HG02973 (cell line): Measurements from ENCODE around the gene NF1.
A peak's percentile ranks its signal among the peaks of the same experiment; 100 is the strongest.
"Not testable (repeated sequence)": the region's sequence is repeated elsewhere in the genome, so short reads cannot be mapped to it uniquely, and the experiment has no call there.

Experiments used
- ATAC-seq: cut with Tn5 transposase; IDR thresholded peaks from one replicate; pipeline ENCODE4 v1.9.1; 2021; ENCODE audit warnings: moderate library complexity; ENCODE audit not compliant: unreplicated experiment

Gene NF1

DNA sequence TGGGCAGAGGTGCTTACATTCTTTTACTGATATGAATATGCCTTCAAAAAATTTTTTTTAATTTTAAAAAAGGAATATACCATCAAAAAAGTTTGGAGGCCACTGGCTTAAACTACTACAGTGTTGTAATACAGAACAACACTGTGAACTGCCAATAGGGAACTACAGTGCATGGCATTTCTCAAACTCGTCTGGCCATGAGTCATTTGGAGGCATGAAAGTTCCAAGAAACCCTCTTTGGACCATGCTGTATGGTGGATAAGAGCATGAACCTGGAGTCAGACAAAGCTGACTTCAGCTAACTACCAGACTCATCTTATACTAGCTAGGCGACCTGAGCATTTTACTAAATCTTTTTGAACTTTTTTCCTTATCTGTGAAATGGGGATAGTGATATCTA lies 9.2 kb upstream of the NF1 start:
- ATAC-seq = no peak

DNA sequence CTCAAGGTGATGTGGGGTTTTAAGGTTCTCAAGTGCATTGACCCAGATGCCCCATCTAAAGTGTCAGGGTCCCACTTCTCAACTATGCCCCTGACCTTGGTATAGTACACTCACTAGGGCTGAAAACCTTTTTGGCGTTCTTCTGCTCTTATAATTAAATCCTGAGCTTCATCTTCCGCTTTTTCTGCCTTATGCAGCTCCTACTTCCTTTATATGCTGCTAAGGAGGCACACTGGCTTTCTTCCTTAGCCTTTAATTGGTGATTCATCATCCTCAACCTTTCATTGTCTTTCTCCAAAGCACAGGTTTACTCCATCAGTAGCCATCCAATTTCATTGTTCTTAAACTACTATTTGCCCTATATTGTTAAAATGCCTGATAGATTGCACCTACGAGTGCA lies 5.3 kb upstream of the NF1 start:
- ATAC-seq = no peak

- not testable (repeated sequence) for ATAC-seq
These were observed 4.1 kb upstream of the NF1 start for GRCh38 chr17:31090650-31091049.

DNA sequence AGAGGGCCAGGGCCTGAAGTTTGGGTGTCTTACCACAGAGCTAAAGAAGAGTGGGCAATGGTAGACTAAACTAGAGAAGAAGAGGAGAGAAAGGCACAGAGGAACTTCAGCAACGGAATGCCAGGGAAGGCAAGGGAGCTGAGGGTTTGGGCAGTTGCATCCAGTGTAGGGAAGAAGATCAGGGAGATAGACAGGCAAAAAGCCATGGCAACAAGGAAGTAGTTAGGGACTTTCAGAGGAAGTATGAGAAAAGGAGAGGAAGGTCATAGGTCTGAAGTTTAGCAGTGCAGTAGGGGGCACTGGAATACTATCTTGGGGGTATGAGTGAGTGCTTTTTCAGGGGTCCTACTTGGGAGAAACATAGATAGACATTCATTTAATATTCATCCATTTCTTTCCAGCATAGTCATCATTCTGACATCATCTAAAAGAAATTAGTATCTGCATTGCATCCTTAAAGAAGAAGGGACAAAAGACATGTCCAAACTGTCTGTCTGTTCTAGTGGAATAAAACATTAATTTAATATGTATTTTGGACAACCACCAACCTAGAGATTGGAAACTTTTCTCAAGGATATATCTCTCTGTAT lies 2.2 kb upstream of the NF1 start:
- ATAC-seq = no peak

DNA sequence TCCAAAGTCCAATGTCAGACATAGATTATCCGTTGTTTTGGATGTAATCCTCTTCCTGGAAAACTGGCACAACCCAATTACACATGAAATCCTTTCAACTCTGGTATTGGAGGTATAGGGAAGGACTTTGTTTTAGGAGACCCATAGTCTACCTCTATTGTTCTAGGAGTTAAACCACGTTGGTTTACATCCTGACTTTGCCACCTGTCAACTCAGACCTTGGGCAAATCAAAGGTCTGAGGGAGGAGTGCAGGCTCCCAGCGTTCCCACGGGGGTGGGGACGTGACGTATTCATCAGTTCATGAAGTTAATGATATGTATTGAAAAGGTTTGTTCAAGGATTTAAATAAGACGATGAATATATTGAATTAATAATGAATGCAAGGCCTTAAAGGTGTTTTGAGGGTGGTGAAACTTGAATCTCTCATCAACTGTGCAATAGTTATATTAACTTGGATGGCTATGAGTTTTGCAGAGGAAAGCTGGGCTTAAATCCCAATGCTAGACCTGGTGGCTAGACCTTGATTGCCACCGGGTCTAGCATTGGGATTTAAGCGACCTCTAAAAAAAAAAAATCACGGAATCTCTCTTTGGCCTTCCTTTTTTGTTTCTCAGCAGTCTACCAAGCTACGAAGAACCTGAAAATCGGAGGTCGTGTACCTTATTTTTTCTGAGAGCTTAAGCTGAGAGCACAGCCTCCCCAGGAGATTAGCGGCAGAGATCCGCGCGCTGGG lies 744 bp upstream of the NF1 start:
- ATAC-seq = peak; percentile 9

- no peak for ATAC-seq
These were observed 694 bp downstream of the NF1 start for GRCh38 chr17:31095236-31096105.

GRCh38 chr17:31096106-31096436 lies 1.3 kb downstream of the NF1 start:
- no peak for ATAC-seq

DNA sequence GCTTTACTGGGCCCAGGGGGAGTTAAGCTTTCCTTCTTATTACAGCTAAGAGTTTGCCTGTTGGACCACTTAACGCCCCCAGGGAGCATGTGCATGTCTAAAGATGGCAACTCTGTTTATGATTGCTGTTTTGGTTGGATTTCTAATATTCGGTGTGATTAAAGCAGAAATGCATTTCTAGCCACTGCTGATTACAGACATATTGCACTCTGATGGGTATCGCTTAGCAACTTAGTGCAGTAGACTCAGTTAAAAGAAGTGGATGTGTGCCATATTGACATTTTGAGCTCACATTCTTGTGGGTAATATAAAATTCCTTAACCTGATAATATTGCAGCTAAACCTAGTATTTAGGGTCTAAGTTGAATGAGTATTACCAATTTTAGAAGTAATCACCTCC lies 4.2 kb downstream of the NF1 start:
- no peak for ATAC-seq

- no peak for ATAC-seq
These were observed 6.2 kb downstream of the NF1 start for GRCh38 chr17:31100840-31101459.

- ATAC-seq = no peak
These were observed 7.2 kb downstream of the NF1 start for GRCh38 chr17:31101943-31102342.

DNA sequence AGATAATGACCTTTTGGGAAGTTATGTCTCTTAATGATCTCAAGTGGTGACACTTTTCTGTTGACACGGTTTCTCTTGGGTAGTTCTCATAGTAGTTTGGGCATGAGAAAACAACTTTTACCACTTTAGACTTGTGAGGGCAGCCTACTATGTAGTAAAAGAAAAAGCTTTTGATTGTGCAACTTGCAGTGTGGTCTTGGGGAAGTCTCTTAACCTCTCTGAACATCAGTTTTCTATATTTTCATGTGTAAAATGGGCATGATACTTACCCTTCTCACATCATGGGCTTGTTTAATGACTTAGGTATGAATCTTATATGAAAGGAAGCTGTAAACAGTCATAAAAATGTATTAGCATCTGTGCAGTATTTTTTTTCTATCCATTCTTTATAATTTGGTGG lies 11.2 kb downstream of the NF1 start:
- ATAC-seq = no peak

DNA sequence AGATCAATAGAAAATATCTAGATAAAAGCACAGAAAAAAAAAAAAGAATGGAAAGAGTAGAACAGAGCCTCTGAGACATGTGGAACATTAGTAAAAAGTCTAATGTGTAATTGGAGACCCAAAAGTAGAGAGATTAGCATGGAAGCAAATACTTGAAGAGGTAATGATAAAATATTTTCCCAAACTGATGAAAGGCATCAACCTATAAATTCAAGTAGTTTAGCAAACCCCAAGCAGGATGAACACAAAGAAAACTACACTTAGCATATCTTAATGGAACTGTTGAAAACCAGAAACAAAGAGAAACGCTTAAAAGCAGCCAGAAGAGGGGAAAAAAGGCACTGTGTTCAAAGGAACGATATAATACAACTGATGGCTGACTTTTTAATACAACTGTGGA lies 16.4 kb downstream of the NF1 start:
- no peak for ATAC-seq

GRCh38 chr17:31112001-31112661 lies 17.4 kb downstream of the NF1 start:
- ATAC-seq = no peak

- not testable (repeated sequence) for ATAC-seq
These were observed 18.6 kb downstream of the NF1 start for GRCh38 chr17:31113368-31113767.

GRCh38 chr17:31113939-31114338 lies 19.2 kb downstream of the NF1 start:
- ATAC-seq = no peak

GRCh38 chr17:31114956-31115555 lies 20.3 kb downstream of the NF1 start:
- ATAC-seq = no peak

DNA sequence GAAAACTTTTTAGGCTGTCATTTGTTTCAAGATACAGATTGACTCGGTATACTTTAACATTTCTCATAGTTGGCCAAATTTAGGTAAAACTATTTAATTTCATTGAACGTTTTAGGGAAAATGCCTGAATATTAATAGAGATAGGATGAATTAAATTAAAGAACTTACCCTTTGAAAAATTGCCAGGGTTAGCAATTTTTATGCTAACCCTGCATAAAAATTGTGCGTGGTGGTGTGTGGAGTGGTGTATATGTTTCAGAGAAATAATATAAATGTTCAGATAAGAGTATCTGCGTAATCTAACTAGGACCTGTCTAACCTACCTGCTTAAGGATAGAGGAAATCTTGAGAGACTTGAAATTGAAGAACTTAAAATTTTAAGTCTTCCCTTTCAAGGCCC lies 21.4 kb downstream of the NF1 start:
- ATAC-seq = no peak

GRCh38 chr17:31122746-31123145 lies 28.0 kb downstream of the NF1 start:
- ATAC-seq = no peak

GRCh38 chr17:31126318-31126717 lies 31.5 kb downstream of the NF1 start:
- ATAC-seq = no peak

- no peak for ATAC-seq
These were observed 33.5 kb downstream of the NF1 start for GRCh38 chr17:31128241-31128640.
